Stimulated activated CD8-positive, alpha-beta memory T cell treated with anti-CD3 and anti-CD28 coated beads, Interleukin-12 subunit alpha, Interleukin-12 subunit beta, amount 100 ng/mL, for 24 hours (primary cell): ENCODE data around the gene OR7A17.

Source experiments
- DNase-seq: peaks from one replicate; pipeline ENCODE4 v3.0.0-alpha.2; 2020; ENCODE audit errors: extremely low read depth

The OR7A17 gene

DNA sequence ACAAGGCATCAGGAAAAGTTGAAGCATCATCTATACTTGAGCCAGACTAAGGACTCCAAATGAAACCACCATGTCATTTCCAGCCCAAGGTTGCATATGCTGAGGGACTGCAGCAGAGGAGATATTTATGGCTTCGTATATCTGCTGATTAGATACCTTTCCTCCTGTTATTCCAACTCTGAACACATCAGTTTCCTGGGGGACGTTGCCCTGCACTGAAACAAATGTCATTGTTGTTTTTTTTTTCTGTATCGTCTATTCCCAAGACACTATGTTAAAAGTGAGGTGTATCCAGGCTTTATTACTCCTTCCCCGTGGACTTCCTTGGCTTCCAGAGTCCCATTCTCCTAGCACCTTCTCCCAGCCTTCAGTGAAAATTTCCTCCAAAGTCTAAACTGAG, at the start of gene OR7A17:
Gene OR7A17 (minus strand): TSS at position 101 of the 400 bp plus-strand sequence. CDS start 4,777 bp downstream, outside the sequence.
- DNase-seq = no peak

DNA sequence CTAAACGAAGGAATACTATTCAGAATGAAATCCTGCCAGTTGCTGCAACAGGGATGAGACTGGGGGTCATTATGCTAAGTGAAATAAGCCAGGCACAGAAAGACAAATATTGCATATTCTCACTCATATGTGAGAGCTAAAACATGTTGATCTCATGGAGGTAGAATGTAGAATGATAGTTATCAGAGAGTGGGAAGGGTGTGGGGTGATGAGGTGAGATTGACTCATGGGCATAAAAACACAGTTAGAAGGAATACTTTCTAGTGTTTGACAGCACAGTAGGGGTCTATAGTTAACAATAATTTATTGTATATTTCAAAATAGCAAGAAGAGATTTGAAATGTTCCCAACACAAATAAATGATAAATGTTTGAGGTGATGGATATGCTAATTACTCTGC, 47.6 kb upstream of the OR7A17 start:
- no peak for DNase-seq

DNA sequence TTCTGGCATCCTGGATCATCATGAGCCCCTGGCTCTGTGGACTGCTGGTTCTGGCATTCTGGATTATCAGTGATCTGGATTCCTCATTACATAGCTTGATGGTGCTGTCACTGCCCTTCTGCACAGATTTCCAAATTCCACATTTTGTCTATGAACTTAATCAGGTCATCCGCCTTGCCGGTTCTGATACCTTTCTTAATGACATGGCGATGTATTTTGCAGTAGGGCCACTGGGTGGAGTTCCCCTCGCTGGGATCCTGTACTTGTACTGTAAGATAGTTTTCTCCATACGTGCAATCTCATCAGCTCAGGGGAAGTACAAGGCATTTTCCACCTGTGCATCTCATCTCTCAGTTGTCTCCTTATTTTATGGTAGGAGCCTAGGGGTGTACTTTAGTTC, 30.9 kb upstream of the OR7A17 start:
- DNase-seq = no peak

DNA sequence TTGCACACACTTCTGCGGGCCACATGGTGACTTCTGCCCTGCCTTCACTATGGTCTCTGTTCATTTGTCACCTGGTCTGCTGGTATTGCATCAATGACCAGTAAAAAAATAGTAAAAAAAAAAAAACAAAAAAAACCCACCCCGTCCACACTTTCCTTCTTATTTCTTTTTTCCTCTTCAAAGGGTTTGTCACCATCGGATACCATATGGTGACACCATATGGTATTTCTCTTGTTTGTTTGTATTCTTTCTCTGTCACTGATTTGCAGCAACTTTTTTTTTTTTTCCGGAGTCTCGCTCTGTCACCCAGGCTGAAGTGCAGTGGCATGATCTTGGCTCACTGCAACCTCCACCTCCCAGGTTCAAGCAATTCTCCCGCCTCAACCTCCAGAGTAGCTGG, 29.2 kb upstream of the OR7A17 start:
- DNase-seq = no peak

DNA sequence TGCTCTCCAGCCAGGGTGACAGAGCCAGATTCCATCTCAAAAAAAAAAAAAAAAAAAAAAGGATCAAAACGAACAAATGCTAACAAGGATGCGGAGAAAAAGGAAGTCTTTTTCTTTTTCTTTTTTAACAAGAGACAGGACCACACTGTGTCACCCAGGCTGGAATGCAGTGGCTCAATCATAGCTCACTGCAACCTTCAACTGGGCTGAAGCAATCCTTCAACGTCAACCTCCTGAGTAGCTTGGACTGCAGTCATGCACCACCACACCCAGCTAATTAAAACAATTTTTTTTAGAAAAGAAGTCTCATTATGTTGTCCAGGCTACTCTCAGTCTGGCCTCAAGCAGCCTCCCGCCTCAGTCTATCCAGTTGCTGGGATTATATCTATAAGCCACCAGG, 20.8 kb upstream of the OR7A17 start:
- DNase-seq = no peak

DNA sequence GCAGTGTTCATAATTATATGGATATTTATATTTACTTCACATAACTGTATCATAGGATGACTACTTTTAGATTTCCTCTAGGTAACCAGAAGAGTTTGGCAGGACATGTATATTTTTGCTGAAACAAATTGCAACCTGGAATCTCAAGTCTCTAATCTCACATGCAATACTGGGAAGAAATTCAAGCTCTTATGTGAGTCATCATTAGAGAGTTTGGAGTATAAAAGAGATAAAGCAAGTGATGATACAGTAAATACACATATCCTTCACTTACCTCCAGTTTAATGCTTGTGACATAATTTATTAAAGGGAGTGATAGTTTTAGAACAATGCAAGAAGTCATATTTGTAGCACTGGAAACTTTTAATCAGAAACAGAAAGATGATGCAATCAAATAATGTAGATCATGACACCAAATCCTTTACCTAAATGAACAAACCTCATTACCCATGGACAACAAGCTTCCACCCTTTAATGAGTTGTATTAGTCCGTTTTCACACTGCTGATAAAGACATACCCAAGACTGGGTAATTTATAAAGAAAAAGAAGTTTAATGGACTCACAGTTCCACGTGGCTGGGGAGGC, 15.8 kb upstream of the OR7A17 start:
- no peak for DNase-seq

DNA sequence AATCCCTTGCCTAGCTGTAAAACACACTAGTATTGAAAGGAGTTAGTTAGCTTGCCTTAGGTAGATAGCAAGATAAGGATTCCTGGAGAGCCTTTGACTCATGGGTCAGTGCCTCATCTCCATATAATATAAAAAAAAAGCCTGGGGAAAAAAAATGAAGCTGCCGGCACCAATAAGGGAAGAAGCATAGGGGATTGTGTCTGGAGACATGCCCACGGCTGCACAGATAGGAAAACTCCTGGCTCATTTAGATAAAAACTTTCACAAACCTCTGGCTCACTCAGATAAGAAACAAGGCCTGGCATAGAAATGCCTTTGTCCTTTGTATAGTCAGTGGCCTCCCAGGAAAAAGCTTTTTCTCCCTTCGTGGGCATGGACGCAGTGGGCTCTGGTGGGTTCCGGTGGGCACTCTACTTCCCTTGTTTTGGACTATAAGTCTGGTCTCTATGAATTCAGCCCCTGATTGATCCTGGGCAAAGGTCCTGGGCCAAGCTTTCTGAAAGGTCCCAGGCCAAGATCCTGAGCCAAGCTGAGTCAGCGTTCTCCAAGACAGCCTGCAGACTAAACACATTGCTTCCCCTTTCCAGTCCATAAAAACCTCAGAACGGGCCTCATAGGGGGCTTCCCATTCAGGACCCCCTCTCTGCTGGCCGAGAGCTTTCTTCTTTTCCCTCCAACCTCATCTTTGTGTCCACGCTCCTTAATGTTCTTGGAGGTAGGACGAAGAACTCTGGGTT, 4.9 kb upstream of the OR7A17 start:
- DNase-seq = no peak

DNA sequence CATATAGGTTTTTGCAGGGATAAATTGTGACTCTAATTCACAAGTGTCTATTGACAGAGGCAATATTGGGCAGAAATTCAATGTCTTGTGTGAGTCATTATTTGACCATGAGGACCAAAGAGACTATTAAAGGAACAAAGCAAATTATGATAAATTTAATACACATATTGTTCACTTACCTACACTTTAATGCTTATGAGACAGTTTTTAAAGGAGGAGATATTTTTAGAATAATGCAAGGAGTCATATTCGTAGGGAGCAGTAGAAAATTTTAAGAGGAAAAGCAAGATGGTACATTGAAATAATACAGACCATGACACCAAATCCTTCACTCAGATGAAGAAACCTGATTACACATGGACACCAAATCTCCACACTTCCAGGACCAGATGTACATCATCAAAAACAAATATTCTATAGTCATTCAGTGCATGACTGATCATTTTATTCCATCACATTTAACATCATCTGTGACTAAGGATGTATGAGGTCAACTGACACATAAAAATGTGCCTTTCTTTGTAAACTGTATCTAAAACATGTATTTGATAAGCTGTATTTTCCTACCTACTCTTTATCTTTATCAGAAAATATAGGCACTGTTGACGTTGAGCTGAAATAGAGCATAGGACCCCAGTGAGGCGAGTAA, 4.2 kb upstream of the OR7A17 start:
- no peak for DNase-seq

DNA sequence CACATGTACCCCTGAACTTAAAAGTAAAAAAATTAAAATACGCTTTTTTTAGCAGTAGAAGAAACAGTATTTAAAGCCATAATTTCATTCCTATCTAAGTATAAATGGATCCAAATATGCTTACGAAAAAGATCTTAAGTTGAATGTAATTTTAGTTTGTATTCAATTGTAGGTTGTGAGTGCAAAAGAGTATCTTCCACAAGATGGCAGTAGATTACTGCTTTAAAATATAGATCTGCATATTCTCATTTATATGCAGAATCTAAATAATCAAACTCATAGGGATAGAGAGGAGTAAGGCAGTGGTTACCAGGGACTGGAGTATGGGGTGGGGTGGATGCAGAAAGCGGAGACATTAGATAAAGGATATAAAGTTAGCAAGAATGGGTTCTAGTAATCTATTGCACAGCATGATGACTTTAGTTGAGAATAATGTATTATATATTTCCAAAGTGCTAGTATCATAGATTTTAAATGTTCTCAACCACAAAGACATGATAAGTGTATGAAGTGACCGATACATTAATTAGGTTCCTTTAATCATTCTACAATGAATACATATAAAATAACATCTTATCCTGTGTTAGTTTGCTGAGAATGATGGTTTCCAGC, 14.2 kb downstream of the OR7A17 start:
- DNase-seq = no peak

DNA sequence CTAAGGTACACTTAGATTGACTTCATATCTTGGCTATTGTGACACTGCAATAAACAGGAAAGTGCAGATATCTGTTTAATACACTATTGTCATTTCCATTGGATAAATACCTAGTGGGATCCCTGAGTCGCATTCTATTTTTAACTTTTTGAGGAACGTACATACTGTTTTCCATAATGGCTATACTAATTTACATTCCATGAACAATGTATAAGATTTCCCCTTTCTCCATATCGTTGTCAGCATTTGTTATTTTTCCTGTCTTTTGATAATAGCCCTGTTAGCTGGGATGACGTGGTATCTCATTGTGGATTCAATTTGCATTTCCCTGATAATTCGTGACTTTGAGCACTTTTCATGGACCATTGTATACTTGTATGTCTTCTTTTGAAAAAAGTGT, 17.4 kb downstream of the OR7A17 start:
- DNase-seq = no peak

DNA sequence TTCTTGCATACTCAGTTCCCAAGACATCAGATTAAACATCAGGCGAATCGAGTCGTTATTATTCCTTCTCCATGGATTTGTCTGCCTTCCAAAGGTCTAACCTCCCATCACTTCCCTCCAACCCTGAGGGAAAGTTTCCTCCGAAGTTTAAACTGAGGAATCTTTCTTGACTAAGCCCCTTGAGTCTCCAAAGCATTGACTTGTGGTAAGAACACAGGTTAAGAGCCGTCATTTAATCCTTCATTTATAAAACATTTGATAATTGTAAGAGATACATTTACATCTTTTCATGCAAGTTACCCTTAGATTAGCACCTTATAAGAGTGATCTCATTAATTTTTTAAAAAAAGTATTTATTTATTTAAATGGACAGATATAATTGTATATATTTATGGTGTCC, 37.1 kb downstream of the OR7A17 start, which contains the start of gene OR7A10:
Gene OR7A10 (minus strand): TSS at position 101 of the 400 bp plus-strand sequence. CDS start 7,045 bp downstream, outside the sequence.
- no peak for DNase-seq

DNA sequence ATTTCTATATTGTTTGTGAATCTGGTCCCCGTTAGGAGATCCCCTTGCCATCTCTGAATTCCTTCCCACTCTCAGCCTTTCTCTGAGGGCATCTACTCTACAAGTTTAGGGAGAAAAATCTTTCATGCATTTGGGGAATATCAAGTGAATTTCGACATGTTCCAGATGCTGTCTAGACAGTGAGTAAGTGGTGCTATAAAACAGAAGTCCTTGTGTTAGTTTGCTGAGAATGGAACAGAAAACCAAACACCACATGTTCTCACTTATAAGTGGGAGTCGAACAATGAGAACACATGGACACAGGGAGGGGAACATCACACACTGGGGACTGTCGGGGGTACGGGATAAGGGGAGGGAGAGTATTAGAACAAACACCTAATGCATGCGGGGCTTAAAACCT, 42.4 kb downstream of the OR7A17 start:
- DNase-seq = no peak

DNA sequence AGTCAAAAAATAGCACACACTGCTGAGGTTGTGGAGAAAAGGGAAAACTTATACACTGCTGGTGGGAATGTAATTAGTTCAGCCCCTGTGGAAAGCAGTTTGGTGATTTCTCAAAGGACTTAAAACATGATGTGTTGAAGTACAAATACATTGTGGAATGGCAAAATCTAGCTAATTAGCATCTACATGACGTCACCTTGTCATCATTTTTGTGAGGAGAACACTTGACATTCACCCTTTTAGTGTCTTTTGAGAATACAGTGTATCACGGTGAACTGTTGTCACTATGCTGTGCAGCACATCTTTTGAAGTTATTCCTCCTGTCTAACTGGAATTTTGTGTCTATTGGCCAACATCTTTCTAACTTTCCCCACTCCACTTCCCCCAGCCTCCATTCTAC, 42.8 kb downstream of the OR7A17 start:
- no peak for DNase-seq

DNA sequence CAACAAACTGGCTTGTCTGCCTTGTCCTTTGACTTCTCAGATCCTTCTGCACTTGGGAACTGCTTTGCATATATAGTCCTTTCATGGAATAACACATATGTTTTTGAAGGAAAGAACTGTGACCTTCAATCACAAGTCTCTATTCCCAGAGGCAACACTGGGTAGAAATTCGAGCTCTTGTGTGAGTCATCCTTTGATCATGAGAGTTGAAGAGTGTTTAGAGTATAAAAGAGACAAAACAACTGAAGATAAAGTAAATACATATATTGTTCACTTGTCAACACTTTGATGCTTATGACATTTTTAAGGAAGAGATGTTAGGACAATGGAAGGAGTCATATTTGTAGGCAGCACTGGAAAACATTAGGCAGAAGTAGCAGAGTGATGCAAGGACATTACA, 45.7 kb downstream of the OR7A17 start:
- no peak for DNase-seq

DNA sequence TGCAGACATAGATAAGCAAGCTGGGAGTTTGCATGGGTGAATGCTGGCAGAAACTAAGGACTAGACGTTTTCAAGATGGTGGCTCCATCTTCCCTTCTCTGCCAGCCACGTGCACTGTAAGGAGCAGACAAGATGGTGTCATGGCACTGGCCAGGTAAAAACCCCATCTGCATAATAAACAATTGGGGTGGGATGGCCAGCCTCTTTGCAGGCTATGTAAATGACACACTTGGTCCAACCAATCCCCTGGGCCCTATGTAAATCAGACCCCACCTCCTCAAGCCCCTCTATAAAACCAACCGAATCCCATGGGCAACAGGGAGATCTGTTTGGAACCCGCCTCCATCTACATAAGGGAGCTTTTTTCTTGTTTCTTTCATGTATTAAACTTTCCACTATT, 48.5 kb downstream of the OR7A17 start:
- no peak for DNase-seq

DNA sequence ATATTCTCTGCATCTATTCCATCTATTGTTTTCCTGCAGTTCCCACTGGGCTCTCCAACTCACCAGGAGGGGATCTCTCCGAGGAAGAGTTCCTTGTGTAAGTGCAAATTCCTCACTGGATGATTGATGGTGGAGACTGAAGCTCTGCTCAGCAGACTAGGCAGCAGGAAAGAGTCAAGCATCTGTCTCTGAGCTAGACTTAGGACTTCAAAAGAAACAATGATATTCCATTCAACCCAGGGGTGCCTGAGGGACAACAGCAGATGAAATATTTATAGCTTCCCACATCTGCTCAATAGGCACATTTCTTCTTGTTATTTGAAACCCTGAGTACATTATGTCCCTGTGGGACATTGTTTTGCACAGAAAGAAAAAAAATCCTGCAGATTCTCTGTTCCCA, 50.9 kb downstream of the OR7A17 start, which contains the start of the genes OR7A5 and OR7C1:
Gene OR7A5 (minus strand): TSS at position 175 of the 400 bp plus-strand sequence. CDS start 6,944 bp downstream, outside the sequence.
Gene OR7C1 (minus strand): TSS at position 175 of the 400 bp plus-strand sequence. CDS start 35,049 bp downstream, outside the sequence.
- no peak for DNase-seq

DNA sequence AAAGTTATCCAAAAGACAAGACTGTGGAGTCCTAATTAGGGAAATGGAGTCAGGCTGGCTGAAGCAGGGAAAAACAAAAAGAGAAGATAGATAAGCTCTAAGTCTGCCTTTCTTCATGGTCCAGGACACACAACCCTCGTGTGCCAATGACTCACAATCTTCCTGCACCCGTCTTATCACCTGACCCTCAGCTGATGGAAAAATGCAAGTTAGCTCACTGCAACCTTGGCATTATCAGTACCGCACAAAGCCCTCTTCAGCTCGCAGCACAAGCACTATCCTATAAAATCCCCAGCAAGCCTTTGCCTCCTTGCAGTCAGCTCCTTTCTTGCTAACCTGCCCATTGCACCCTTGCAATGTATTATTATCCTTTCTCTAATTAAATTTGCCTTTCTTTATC, 55.2 kb downstream of the OR7A17 start:
- no peak for DNase-seq
